GM23248 (cell line): ENCODE results near the gene MICAL1.

ENCODE experiments used
- EZH2 ChIP-seq: fragments of 200-600 bp; sonication (generic); IDR thresholded peaks from 2 replicates; pipeline ENCODE4 v1.6.1; 2018; ENCODE audit warnings: antibody characterized with exemption, mild to moderate bottlenecking; ENCODE audit not compliant: insufficient read depth, poor library complexity, severe bottlenecking
- EZH2phosphoT487 ChIP-seq: fragments of 200-600 bp; sonication (generic); IDR thresholded peaks from 2 replicates; pipeline ENCODE4 v1.6.1; 2018; ENCODE audit warnings: antibody characterized with exemption, moderate library complexity, mild to moderate bottlenecking, low read depth; ENCODE audit not compliant: insufficient read depth

DNA sequence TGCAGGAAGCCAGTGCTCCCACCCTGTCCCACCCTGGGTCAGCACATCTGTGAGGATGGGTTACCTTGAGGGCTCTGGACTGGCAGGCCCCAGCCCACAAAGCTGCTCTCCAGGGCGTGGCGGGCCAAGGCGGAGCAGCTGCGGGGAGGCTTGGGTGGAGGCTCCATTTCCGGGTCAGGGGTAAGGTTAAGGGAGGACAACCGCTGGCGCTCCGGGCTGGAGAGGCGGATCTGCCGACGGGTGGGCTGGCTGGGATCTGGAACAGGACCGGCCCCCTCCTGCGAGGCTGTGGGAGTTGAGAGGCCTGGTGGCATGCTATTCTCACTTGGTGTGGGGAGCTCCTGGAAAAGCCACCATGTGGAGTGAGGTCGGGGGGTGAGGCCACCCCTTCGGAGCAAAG lies 9.5 kb downstream of the MICAL1 start:
- TF ChIP-seq EZH2 (no peak), EZH2phosphoT487 (no peak)
